ENCODE data around the gene SF3A2. TPM values are rescaled to one million over a fixed set of nuclear protein-coding genes. Genes with fewer than 3 reads are reported as not detected.
A peak's percentile ranks its signal among the peaks of the same experiment; 100 is the strongest.

Gene SF3A2
- total RNA-seq, 2 experiments from 2014 or later = 124 to 206 TPM

- no peak for TF ChIP-seq CTCF (conservative IDR thresholded peaks at IDR 0.05; ENCODE audit: low read length)
- no peak for TF ChIP-seq EZH2phosphoT487 (IDR thresholded peaks at IDR 0.05; ENCODE audit: borderline replicate concordance, low read depth, low read length)
- BruUV-seq (replicated peaks) = no TSS peak
- Histone ChIP-seq H3K36me3 (ENCODE audit: insufficient read depth, low read length) (peaks cover 5% of the 10 kb centered on the region; the same call in 1 of the 2 replicates), H4K20me1 (ENCODE audit: insufficient read depth, low read length) (no peaks in the 10 kb centered on the region), H3K27ac (ENCODE audit: low read depth, low read length, poor library complexity, severe bottlenecking) (no peak overlapping the region), H3K79me2 (ENCODE audit: insufficient read depth, low read depth, low read length) (no peaks in the 10 kb centered on the region), H3K4me3 (ENCODE audit: low read depth, low read length, poor library complexity, severe bottlenecking) (no peak overlapping the region), H2AFZ (ENCODE audit: low read length) (no peak overlapping the region), H3K4me2 (ENCODE audit: low read length) (no peak overlapping the region), H3K9me3 (ENCODE audit: low read length) (no peaks in the 10 kb centered on the region), H3K4me1 (ENCODE audit: insufficient read depth, low read length, poor library complexity, severe bottlenecking) (peaks cover 60% of the 10 kb centered on the region), H3K9me2 (ENCODE audit: insufficient read depth, low read length) (no peaks in the 10 kb centered on the region)
- ChIA-PET POLR2A (interaction anchor here (1.1 to 1.6 kb wide), 2 partner anchors 16 to 17 kb away, joined by 4 read pairs; no protein-coding TSS in a partner anchor), CTCF (ENCODE audit: unreplicated experiment) (interaction anchor here (0.6 kb wide), 1 partner anchor 19 kb away, joined by 4 read pairs; no protein-coding TSS in a partner anchor)
- intact Hi-C loops (cut with micrococcal nuclease; ENCODE audit: unreplicated experiment) = no loop called here
- DNase-seq (ENCODE audit: low spot score) = no peak
Measured at GRCh38 chr19:2255112-2255845, 18.7 kb downstream of the SF3A2 start.

- Histone ChIP-seq H3K79me2 (ENCODE audit: insufficient read depth, low read depth, low read length) (no peaks in the 10 kb centered on the region), H3K27ac (ENCODE audit: low read depth, low read length, poor library complexity, severe bottlenecking) (peak within 1 kb of the TSS; percentile 87), H3K9me3 (ENCODE audit: low read length) (0 out of 2 replicates have a peak, but pooled peaks cover 1% of the 10 kb centered on the region), H3K36me3 (ENCODE audit: insufficient read depth, low read length) (peaks cover 5% of the 10 kb centered on the region; the same call in 1 of the 2 replicates), H2AFZ (ENCODE audit: low read length) (peak within 1 kb of the TSS; percentile 18; the same call in 1 of the 2 replicates), H4K20me1 (ENCODE audit: insufficient read depth, low read length) (no peaks in the 10 kb centered on the region), H3K4me2 (ENCODE audit: low read length) (peak within 1 kb of the TSS; percentile 35; the same call in 1 of the 2 replicates), H3K9me2 (ENCODE audit: insufficient read depth, low read length) (no peaks in the 10 kb centered on the region), H3K4me3 (ENCODE audit: low read depth, low read length, poor library complexity, severe bottlenecking) (no peak within 1 kb of the TSS), H3K4me1 (ENCODE audit: insufficient read depth, low read length, poor library complexity, severe bottlenecking) (peaks cover 64% of the 10 kb centered on the region)
- no TSS peak for BruUV-seq (replicated peaks)
- no peak for TF ChIP-seq EZH2phosphoT487 (IDR thresholded peaks at IDR 0.05; ENCODE audit: borderline replicate concordance, low read depth, low read length)
- intact Hi-C loops (cut with micrococcal nuclease; ENCODE audit: unreplicated experiment) = no loop called here
- POLR2A ChIA-PET = interaction anchor here (1.6 kb wide), 1 partner anchor 16 kb away, joined by 4 read pairs; no protein-coding TSS in a partner anchor
- peak; percentile 49 for DNase-seq (ENCODE audit: low spot score)
- CTCF ChIA-PET (ENCODE audit: unreplicated experiment) = interaction anchor here (0.6 kb wide), 1 partner anchor 401 kb away, joined by 6 read pairs; no protein-coding TSS in a partner anchor
Measured at GRCh38 chr19:2255982-2256685, 19.5 kb downstream of the SF3A2 start, which contains the start of gene JSRP1. JSRP1 (minus strand) TSS chr19:2256417; CDS start chr19:2255314, 1,103 bp downstream.

- CTCF ChIA-PET (ENCODE audit: unreplicated experiment) = interaction anchor here (0.9 kb wide), 1 partner anchor 20 kb away, joined by 3 read pairs; no protein-coding TSS in a partner anchor
- Histone ChIP-seq H3K9me2 (ENCODE audit: insufficient read depth, low read length) (no peaks in the 10 kb centered on the region), H3K9me3 (ENCODE audit: low read length) (0 out of 2 replicates have a peak, but pooled peaks cover 6% of the 10 kb centered on the region), H4K20me1 (ENCODE audit: insufficient read depth, low read length) (no peaks in the 10 kb centered on the region), H3K4me2 (ENCODE audit: low read length) (0 out of 2 replicates have a peak overlapping the region, but pooled peaks have one; percentile 18), H3K4me1 (ENCODE audit: insufficient read depth, low read length, poor library complexity, severe bottlenecking) (peaks cover 58% of the 10 kb centered on the region), H3K79me2 (ENCODE audit: insufficient read depth, low read depth, low read length) (no peaks in the 10 kb centered on the region), H3K27ac (ENCODE audit: low read depth, low read length, poor library complexity, severe bottlenecking) (peak overlapping the region; percentile 26), H3K36me3 (ENCODE audit: insufficient read depth, low read length) (no peaks in the 10 kb centered on the region), H2AFZ (ENCODE audit: low read length) (no peak overlapping the region), H3K4me3 (ENCODE audit: low read depth, low read length, poor library complexity, severe bottlenecking) (no peak overlapping the region)
- no TSS peak for BruUV-seq (replicated peaks)
- no peak for DNase-seq (ENCODE audit: low spot score)
- TF ChIP-seq EZH2phosphoT487 (IDR thresholded peaks at IDR 0.05; ENCODE audit: borderline replicate concordance, low read depth, low read length) (no peak), CTCF (conservative IDR thresholded peaks at IDR 0.05; ENCODE audit: low read length) (no peak)
- intact Hi-C loops (cut with micrococcal nuclease; ENCODE audit: unreplicated experiment) = no loop called here
- POLR2A ChIA-PET = interaction anchor here (0.6 to 2.4 kb wide), 5 partner anchors 9 to 1243 kb away, joined by 3 to 11 read pairs (median 4); partner anchors contain the start of gene AMH
Measured at GRCh38 chr19:2259336-2259735, 22.7 kb downstream of the SF3A2 start.

All from OCI-LY7 (cell line).